ENCODE measurements around the gene DEPDC1. TPM values are rescaled to one million over a fixed set of nuclear protein-coding genes. Genes with fewer than 3 reads are reported as not detected.

Gene DEPDC1
- total and polyA plus RNA-seq, 4 donors, result 0.52 to 18.3 (median 0.58) TPM; not detected in 1

DNA sequence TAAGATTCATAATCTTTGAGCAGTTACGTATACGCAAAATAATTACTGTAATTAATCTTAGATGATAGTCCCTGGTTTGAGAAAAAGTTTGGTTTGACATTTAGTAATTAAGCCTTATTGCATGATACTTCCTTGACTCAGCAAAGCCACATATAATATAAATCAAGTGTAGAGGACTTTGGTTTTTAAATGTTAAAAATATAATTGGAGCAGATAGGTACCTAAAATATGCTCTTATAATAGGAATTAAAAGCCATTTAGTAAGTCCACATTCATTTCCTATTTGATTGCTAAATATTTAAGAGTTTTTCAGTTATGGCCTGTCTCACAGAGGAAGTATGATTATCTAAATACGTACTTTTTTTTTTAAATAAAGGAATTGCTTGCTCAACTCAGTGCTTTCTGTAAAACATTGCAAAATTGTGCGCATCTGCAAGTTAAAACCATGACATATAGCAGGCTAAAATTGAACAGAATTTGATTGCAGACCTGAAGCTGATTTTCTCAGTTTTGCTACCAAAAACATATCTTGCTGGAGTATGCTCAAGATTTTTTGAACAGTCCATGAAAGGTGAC is 67.6 kb downstream of the DEPDC1 start:
- TF ChIP-seq HNF4G (IDR thresholded peaks at IDR 0.05), result no peak
- TF ChIP-seq EGR1 (IDR thresholded peaks at IDR 0.05; ENCODE audit: low read depth in 2 of 2), result no peak
- TF ChIP-seq SP1 (IDR thresholded peaks at IDR 0.05), result no peak
- TF ChIP-seq GABPA (IDR thresholded peaks at IDR 0.05 in 1 of 2, conservative IDR thresholded peaks at IDR 0.05 in 1 of 2), result no peak
- TF ChIP-seq CTCF (IDR thresholded peaks at IDR 0.05; ENCODE audit: low read depth, low read length, missing input control), result no peak
- TF ChIP-seq RAD21 (IDR thresholded peaks at IDR 0.05), result no peak
- no peak for TF ChIP-seq TAF1 (conservative IDR thresholded peaks at IDR 0.05)
- TF ChIP-seq ZBTB33 (IDR thresholded peaks at IDR 0.05), result no peak
- no peak for TF ChIP-seq RXRA (IDR thresholded peaks at IDR 0.05)
- no peak for TF ChIP-seq NR2F2 (IDR thresholded peaks at IDR 0.05)
- no peak for TF ChIP-seq FOXA2 (IDR thresholded peaks at IDR 0.05)
- TF ChIP-seq, protein P1, sequence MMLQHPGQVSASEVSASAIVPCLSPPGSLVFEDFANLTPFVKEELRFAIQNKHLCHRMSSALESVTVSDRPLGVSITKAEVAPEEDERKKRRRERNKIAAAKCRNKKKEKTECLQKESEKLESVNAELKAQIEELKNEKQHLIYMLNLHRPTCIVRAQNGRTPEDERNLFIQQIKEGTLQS (IDR thresholded peaks at IDR 0.05), result no peak
- no peak for TF ChIP-seq YY1 (IDR thresholded peaks at IDR 0.05)
- no peak for TF ChIP-seq JUND (IDR thresholded peaks at IDR 0.05)
- H3K9ac ChIP-seq (ENCODE audit: low read depth in 1 of 2, low read length in 2 of 2), result no peak overlapping the region
- H3K36me3 ChIP-seq (ENCODE audit: control insufficient read depth in 4 of 4, insufficient read depth in 3 of 4, low read depth in 1 of 4, low read length in 3 of 4), result no peaks in the 10 kb centered on the region
- no peak overlapping the region for H3K27ac ChIP-seq (ENCODE audit: low read depth in 1 of 2, low read length in 2 of 2)
- 78% methylated on average over 4 of the region's 4 CpGs for WGBS
- no peaks in the 10 kb centered on the region for H3K4me1 ChIP-seq (ENCODE audit: control insufficient read depth in 4 of 4, insufficient read depth in 4 of 4, low read length in 3 of 4)
- H3K4me3 ChIP-seq (ENCODE audit: low read depth in 1 of 3, low read length in 3 of 3), result no peak overlapping the region
- H3K27me3 ChIP-seq (ENCODE audit: control insufficient read depth in 4 of 4, insufficient read depth in 4 of 4, low read length in 3 of 4), result no peaks in the 10 kb centered on the region
- no peak for DNase-seq (ENCODE audit: low spot score)
- no peaks in the 10 kb centered on the region for H3K9me3 ChIP-seq (ENCODE audit: control insufficient read depth in 4 of 4, low read length in 3 of 4)

- Histone ChIP-seq H3K27me3 (ENCODE audit: control insufficient read depth in 4 of 4, insufficient read depth in 4 of 4, low read length in 3 of 4) (no peaks in the 10 kb centered on the region), H3K9me3 (ENCODE audit: control insufficient read depth in 4 of 4, low read length in 3 of 4) (no peaks in the 10 kb centered on the region), H3K4me1 (ENCODE audit: control insufficient read depth in 4 of 4, insufficient read depth in 4 of 4, low read length in 3 of 4) (no peaks in the 10 kb centered on the region), H3K27ac (ENCODE audit: low read depth in 1 of 2, low read length in 2 of 2) (no peak overlapping the region), H3K9ac (ENCODE audit: low read depth in 1 of 2, low read length in 2 of 2) (no peak overlapping the region), H3K36me3 (ENCODE audit: control insufficient read depth in 4 of 4, insufficient read depth in 3 of 4, low read depth in 1 of 4, low read length in 3 of 4) (no peaks in the 10 kb centered on the region), H3K4me3 (ENCODE audit: low read depth in 1 of 3, low read length in 3 of 3) (no peak overlapping the region)
- no peak for DNase-seq (ENCODE audit: low spot score)
- TF ChIP-seq GABPA (IDR thresholded peaks at IDR 0.05 in 1 of 2, conservative IDR thresholded peaks at IDR 0.05 in 1 of 2) (no peak), YY1 (IDR thresholded peaks at IDR 0.05) (no peak), CTCF (IDR thresholded peaks at IDR 0.05; ENCODE audit: low read depth, low read length, missing input control) (no peak), REST (IDR thresholded peaks at IDR 0.05) (no peak), NR2F2 (IDR thresholded peaks at IDR 0.05) (no peak)
- TF ChIP-seq, protein P1 (IDR thresholded peaks at IDR 0.05), result no peak
- WGBS, result 91% methylated on average over 2 of the region's 2 CpGs
These were observed 70.3 kb downstream of the DEPDC1 start for GRCh38 chr1:68426594-68426993.

All from liver (tissue), 9 donors.